Vagina (tissue), 2 donors: ENCODE results near the gene AMFR.

Experiments
- POLR2A ChIP-seq, 2 donors: fragments of 450-650 bp; IDR thresholded peaks; one replicate each; pipeline ENCODE4 v1.6.1; 2017; ENCODE audit warnings: antibody characterized with exemption in 2 of 2, mild to moderate bottlenecking in 2 of 2, moderate library complexity in 2 of 2
- TF ChIP-seq, protein P1 (sequence below), 3 experiments: fragments of 450-650 bp in 2 of 3; fragments of 200-600 bp in 1 of 3; sonication (generic) in 1 of 3; IDR thresholded peaks; one replicate each; pipeline ENCODE4 v1.5.1; 2017 to 2019; ENCODE audit warnings: antibody characterized with exemption in 3 of 3, mild to moderate bottlenecking in 2 of 3, moderate library complexity in 2 of 3

- no peak for TF ChIP-seq POLR2A (IDR thresholded peaks at IDR 0.05)
- TF ChIP-seq, protein P1, sequence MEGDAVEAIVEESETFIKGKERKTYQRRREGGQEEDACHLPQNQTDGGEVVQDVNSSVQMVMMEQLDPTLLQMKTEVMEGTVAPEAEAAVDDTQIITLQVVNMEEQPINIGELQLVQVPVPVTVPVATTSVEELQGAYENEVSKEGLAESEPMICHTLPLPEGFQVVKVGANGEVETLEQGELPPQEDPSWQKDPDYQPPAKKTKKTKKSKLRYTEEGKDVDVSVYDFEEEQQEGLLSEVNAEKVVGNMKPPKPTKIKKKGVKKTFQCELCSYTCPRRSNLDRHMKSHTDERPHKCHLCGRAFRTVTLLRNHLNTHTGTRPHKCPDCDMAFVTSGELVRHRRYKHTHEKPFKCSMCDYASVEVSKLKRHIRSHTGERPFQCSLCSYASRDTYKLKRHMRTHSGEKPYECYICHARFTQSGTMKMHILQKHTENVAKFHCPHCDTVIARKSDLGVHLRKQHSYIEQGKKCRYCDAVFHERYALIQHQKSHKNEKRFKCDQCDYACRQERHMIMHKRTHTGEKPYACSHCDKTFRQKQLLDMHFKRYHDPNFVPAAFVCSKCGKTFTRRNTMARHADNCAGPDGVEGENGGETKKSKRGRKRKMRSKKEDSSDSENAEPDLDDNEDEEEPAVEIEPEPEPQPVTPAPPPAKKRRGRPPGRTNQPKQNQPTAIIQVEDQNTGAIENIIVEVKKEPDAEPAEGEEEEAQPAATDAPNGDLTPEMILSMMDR (IDR thresholded peaks at IDR 0.05) = no peak
Observed at GRCh38 chr16:56338566-56339318, 86.6 kb downstream of the AMFR start.
